HL-60 (cell line): ENCODE measurements around the gene RERG.

ENCODE experiments used
- DNase-seq, 2 experiments: peaks; one replicate each; pipeline ENCODE4 v3.0.0-alpha.2; 2010 to 2020; ENCODE audit warnings: low read depth in 1 of 2, low spot score in 1 of 2
- H3K27ac ChIP-seq: fragments of 250-450 bp; sonication (Bioruptor Pico); replicated peaks from 2 replicates; pipeline ENCODE4 v1.5.1; 2020; ENCODE audit warnings: mild to moderate bottlenecking, moderate library complexity
- H3K27me3 ChIP-seq: fragments of 250-450 bp; sonication (Bioruptor Pico); 2 replicates; pipeline ENCODE4 v1.5.1; 2021; ENCODE audit warnings: mild to moderate bottlenecking, moderate library complexity; ENCODE audit not compliant: insufficient read depth, poor library complexity, severe bottlenecking
- H3K4me3 ChIP-seq: replicated peaks from 2 replicates; pipeline ENCODE4 v1.5.1; 2011; ENCODE audit warnings: mild to moderate bottlenecking, control low read depth, low read length; ENCODE audit not compliant: insufficient read depth
- CTCF ChIP-seq: IDR thresholded peaks from one replicate; pipeline ENCODE4 v1.5.1; 2011; ENCODE audit warnings: low read length, control low read depth, inconsistent platforms; ENCODE audit not compliant: insufficient read depth
- GABPA ChIP-seq: IDR thresholded peaks from 2 replicates; pipeline ENCODE4 v1.6.1; 2012; ENCODE audit warnings: low read depth
- POLR2AphosphoS5 ChIP-seq: IDR thresholded peaks from 2 replicates; pipeline ENCODE4 v1.6.1; 2012; ENCODE audit warnings: low read depth
- SPI1 ChIP-seq: IDR thresholded peaks from 2 replicates; pipeline ENCODE4 v1.6.1; 2012; ENCODE audit warnings: low read depth, mild to moderate bottlenecking, borderline replicate concordance
- TF ChIP-seq, protein P1 (sequence below): IDR thresholded peaks from 2 replicates; pipeline ENCODE4 v1.6.1; 2012; ENCODE audit warnings: low read depth; ENCODE audit not compliant: insufficient replicate concordance

The RERG gene

GRCh38 chr12:15216036-15216889 is 5.0 kb downstream of the RERG start:
- Histone ChIP-seq H3K4me3 (no peak overlapping the region), H3K27me3 (no peaks in the 10 kb centered on the region), H3K27ac (no peak overlapping the region)
- no peak for DNase-seq
- TF ChIP-seq GABPA, result no peak
- no peak for TF ChIP-seq CTCF
- TF ChIP-seq, protein P1, sequence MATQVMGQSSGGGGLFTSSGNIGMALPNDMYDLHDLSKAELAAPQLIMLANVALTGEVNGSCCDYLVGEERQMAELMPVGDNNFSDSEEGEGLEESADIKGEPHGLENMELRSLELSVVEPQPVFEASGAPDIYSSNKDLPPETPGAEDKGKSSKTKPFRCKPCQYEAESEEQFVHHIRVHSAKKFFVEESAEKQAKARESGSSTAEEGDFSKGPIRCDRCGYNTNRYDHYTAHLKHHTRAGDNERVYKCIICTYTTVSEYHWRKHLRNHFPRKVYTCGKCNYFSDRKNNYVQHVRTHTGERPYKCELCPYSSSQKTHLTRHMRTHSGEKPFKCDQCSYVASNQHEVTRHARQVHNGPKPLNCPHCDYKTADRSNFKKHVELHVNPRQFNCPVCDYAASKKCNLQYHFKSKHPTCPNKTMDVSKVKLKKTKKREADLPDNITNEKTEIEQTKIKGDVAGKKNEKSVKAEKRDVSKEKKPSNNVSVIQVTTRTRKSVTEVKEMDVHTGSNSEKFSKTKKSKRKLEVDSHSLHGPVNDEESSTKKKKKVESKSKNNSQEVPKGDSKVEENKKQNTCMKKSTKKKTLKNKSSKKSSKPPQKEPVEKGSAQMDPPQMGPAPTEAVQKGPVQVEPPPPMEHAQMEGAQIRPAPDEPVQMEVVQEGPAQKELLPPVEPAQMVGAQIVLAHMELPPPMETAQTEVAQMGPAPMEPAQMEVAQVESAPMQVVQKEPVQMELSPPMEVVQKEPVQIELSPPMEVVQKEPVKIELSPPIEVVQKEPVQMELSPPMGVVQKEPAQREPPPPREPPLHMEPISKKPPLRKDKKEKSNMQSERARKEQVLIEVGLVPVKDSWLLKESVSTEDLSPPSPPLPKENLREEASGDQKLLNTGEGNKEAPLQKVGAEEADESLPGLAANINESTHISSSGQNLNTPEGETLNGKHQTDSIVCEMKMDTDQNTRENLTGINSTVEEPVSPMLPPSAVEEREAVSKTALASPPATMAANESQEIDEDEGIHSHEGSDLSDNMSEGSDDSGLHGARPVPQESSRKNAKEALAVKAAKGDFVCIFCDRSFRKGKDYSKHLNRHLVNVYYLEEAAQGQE, result no peak
- no peak for TF ChIP-seq SPI1
- no peak for TF ChIP-seq POLR2AphosphoS5

GRCh38 chr12:15214851-15215601 is 6.2 kb downstream of the RERG start:
- H3K27me3 ChIP-seq, result no peaks in the 10 kb centered on the region
- DNase-seq, result no peak
- H3K4me3 ChIP-seq, result no peak overlapping the region
- TF ChIP-seq POLR2AphosphoS5, result no peak
- TF ChIP-seq GABPA, result no peak
- TF ChIP-seq, protein P1, result no peak
- TF ChIP-seq SPI1, result no peak
- TF ChIP-seq CTCF, result no peak
- no peak overlapping the region for H3K27ac ChIP-seq

- TF ChIP-seq CTCF, result no peak
- TF ChIP-seq, protein P1, result no peak
- no peak for TF ChIP-seq GABPA
- no peak for DNase-seq
- Histone ChIP-seq H3K4me3 (no peak overlapping the region), H3K27ac (no peak overlapping the region), H3K27me3 (no peaks in the 10 kb centered on the region)
Measured at GRCh38 chr12:15212930-15213329, 8.3 kb downstream of the RERG start.
